B cell (primary cell): ENCODE data around the gene NPAS2. TPM values are rescaled to one million over a fixed set of nuclear protein-coding genes. Genes with fewer than 3 reads are reported as not detected.

Experiments used
- ATAC-seq: fragments of 200-7000 bp; cut with Tn5 transposase; one replicate; pipeline ENCODE4 v1.10.0; 2021; ENCODE audit warnings: low read depth, mild to moderate bottlenecking, moderate number of reproducible peaks, moderate library complexity
- CTCF ChIA-PET: fragments of 350-600 bp; sonication (Branson Sonifier 250); formaldehyde crosslinking; loops from one replicate; lab custom pipeline; 2021; ENCODE audit warnings: antibody characterized with exemption, inconsistent platforms; lab: Charles Lee
- POLR2A ChIA-PET: fragments of 350-600 bp; sonication (Branson Sonifier 250); formaldehyde crosslinking; loops from one replicate; lab custom pipeline; 2021; ENCODE audit warnings: antibody characterized with exemption; lab: Charles Lee
- DNase-seq: peaks from one replicate; pipeline ENCODE4 v3.0.0; 2013
- H2AFZ ChIP-seq: 2 replicates; pipeline ENCODE4 v1.6.1; 2012; ENCODE audit warnings: mild to moderate bottlenecking, low read depth, low read length; ENCODE audit not compliant: insufficient read depth, poor library complexity, severe bottlenecking
- H3K27ac ChIP-seq, 2 donors: 1 replicate in 1 of 2; 2 replicates in 1 of 2; pipeline ENCODE4 v1.5.1; 2012 to 2013; ENCODE audit warnings: low read length in 2 of 2, mild to moderate bottlenecking in 2 of 2, moderate library complexity in 1 of 2
- H3K27me3 ChIP-seq, 4 experiments: fragments of 200-600 bp in 1 of 4; sonication (generic) in 1 of 4; replicated peaks in 1 of 4; 1 replicate in 2 of 4; 2 replicates in 2 of 4; pipeline versions ENCODE4 v1.6.1 to v1.7.0; 2013 to 2016; ENCODE audit warnings: low read length in 3 of 4, mild to moderate bottlenecking in 2 of 4, mixed read lengths in 1 of 4, moderate library complexity in 1 of 4; ENCODE audit not compliant: insufficient read depth in 4 of 4, control insufficient read depth in 3 of 4; ENCODE audit errors: control extremely low read depth in 1 of 4
- H3K36me3 ChIP-seq, 2 experiments: replicated peaks in 1 of 2; 1 replicate in 1 of 2; 2 replicates in 1 of 2; pipeline versions ENCODE4 v1.6.1 to v1.7.1; 2013; ENCODE audit warnings: low read length in 1 of 2; ENCODE audit not compliant: insufficient read depth in 2 of 2, control insufficient read depth in 1 of 2; ENCODE audit errors: control extremely low read depth in 1 of 2, extremely low read depth in 1 of 2
- H3K4me1 ChIP-seq, 2 donors: fragments of 200-600 bp in 1 of 2; sonication (generic) in 1 of 2; 1 replicate in 1 of 2; 2 replicates in 1 of 2; pipeline versions ENCODE4 v1.5.1 to v1.6.1; 2013 to 2017; ENCODE audit warnings: low read length in 2 of 2; ENCODE audit not compliant: control insufficient read depth in 2 of 2, insufficient read depth in 2 of 2
- H3K4me2 ChIP-seq: replicated peaks from 2 replicates; pipeline ENCODE3; 2012; ENCODE audit warnings: mild to moderate bottlenecking, low read depth, low read length; ENCODE audit not compliant: poor library complexity, severe bottlenecking
- H3K4me3 ChIP-seq, 5 experiments: fragments of 200-600 bp in 1 of 5; sonication (generic) in 1 of 5; 1 replicate in 3 of 5; 2 replicates in 2 of 5; pipeline versions ENCODE4 v1.5.1 to v1.7.0; 2011 to 2016; ENCODE audit warnings: low read length in 4 of 5, mild to moderate bottlenecking in 4 of 5, low read depth in 2 of 5, control low read depth in 1 of 5, moderate library complexity in 1 of 5; ENCODE audit not compliant: insufficient read depth in 1 of 5; ENCODE audit errors: control extremely low read depth in 1 of 5, extremely low read depth in 1 of 5
- H3K79me2 ChIP-seq: fragments of 200-600 bp; sonication (generic); one replicate; pipeline ENCODE4 v1.6.0; 2016; ENCODE audit warnings: low read length; ENCODE audit not compliant: control insufficient read depth, insufficient read depth
- H3K9ac ChIP-seq: fragments of 200-600 bp; sonication (generic); 2 replicates; pipeline ENCODE4 v1.6.1; 2017; ENCODE audit warnings: mild to moderate bottlenecking, low read length, moderate library complexity
- H3K9me3 ChIP-seq, 3 donors: one replicate each; pipeline versions ENCODE4 v1.6.1 to v1.7.1; 2013; ENCODE audit warnings: low read length in 2 of 3; ENCODE audit not compliant: control insufficient read depth in 2 of 3, insufficient read depth in 1 of 3; ENCODE audit errors: control extremely low read depth in 1 of 3
- H4K20me1 ChIP-seq: 2 replicates; pipeline ENCODE4 v1.6.0; 2012; ENCODE audit warnings: mild to moderate bottlenecking, low read length; ENCODE audit not compliant: insufficient read depth, control insufficient read depth, poor library complexity, severe bottlenecking
- H3K27ac Mint-ChIP-seq: one replicate; pipeline ENCODE4 v1.8.0; 2021; ENCODE audit warnings: mixed read lengths
- H3K27me3 Mint-ChIP-seq: one replicate; pipeline ENCODE4 v1.8.0; 2021; ENCODE audit warnings: mixed read lengths
- H3K4me1 Mint-ChIP-seq: one replicate; pipeline ENCODE4 v1.8.0; 2021; ENCODE audit warnings: mixed read lengths
- H3K4me3 Mint-ChIP-seq: one replicate; pipeline ENCODE4 v1.8.0; 2021; ENCODE audit warnings: mixed read lengths
- H3K9me3 Mint-ChIP-seq: one replicate; pipeline ENCODE4 v1.8.0; 2022; ENCODE audit warnings: mixed read lengths; ENCODE audit not compliant: insufficient read depth
- EZH2 ChIP-seq: IDR thresholded peaks from 2 replicates; pipeline ENCODE4 v1.6.1; 2012; ENCODE audit warnings: borderline replicate concordance, low read depth, mild to moderate bottlenecking, moderate library complexity, low read length; ENCODE audit not compliant: insufficient read depth, poor library complexity, severe bottlenecking
- WGBS: methylation state at CpG from one replicate; pipeline ENCODE4 v1.1.5; 2013; ENCODE audit warnings: missing lambda C conversion rate; ENCODE audit not compliant: insufficient coverage; 5-methylcytosine and 5-hydroxymethylcytosine counted together
- intact Hi-C: fragments of 100-400 bp; cut with micrococcal nuclease; formaldehyde crosslinking; loops from one replicate; pipeline ENCODE4 v1.10.0; 2022
- polyA plus RNA-seq: library from polyadenylated mRNA; depleted of rRNA; stranded (reverse); fragments of >200 nt; gene quantifications from 2 replicates; pipeline ENCODE4 v1.2.3, GENCODE V29; 2012
- total RNA-seq, 2 donors: library from RNA; stranded (reverse); fragments of 120-200 nt in 1 of 2; gene quantifications; 1 replicate in 1 of 2; 2 replicates in 1 of 2; pipeline versions ENCODE4 v1.2.3 to v1.2.4, GENCODE V29; 2013 to 2022
- TF ChIP-seq, protein P1 (sequence below): fragments of 200-600 bp; IDR thresholded peaks from one replicate; pipeline ENCODE4 v1.8.0; 2022; ENCODE audit warnings: antibody characterized with exemption, mild to moderate bottlenecking

Gene NPAS2
- total and polyA plus RNA-seq, 2 donors (not counting 1 experiment from before 2014, with no cell fraction given) = not detected

GRCh38 chr2:100976645-100977391, 156.9 kb downstream of the NPAS2 start:
- no peaks in the 10 kb centered on the region for H3K79me2 ChIP-seq
- H3K36me3 ChIP-seq = no peaks in the 10 kb centered on the region
- peak; percentile 90 for ATAC-seq
- H3K27ac Mint-ChIP-seq = peak overlapping the region; percentile 44
- H3K27me3 ChIP-seq = peaks cover 0 to 14% (median 0%) of the 10 kb centered on the region in 4 experiments
- no peak overlapping the region for H3K4me3 ChIP-seq
- intact Hi-C loops = no loop called here
- peaks cover 21% of the 10 kb centered on the region for H3K4me1 Mint-ChIP-seq
- H3K4me3 Mint-ChIP-seq = peak overlapping the region; percentile 46
- H4K20me1 ChIP-seq = no peaks in the 10 kb centered on the region
- H3K27me3 Mint-ChIP-seq = peaks cover 21% of the 10 kb centered on the region
- CTCF ChIA-PET = interaction anchor here (0.7 to 1.2 kb wide), 3 partner anchors 8 to 247 kb away, joined by 3 to 8 read pairs (median 3); no protein-coding TSS in a partner anchor
- H3K9me3 Mint-ChIP-seq = no peaks in the 10 kb centered on the region
- no peak for TF ChIP-seq EZH2
- TF ChIP-seq, protein P1, sequence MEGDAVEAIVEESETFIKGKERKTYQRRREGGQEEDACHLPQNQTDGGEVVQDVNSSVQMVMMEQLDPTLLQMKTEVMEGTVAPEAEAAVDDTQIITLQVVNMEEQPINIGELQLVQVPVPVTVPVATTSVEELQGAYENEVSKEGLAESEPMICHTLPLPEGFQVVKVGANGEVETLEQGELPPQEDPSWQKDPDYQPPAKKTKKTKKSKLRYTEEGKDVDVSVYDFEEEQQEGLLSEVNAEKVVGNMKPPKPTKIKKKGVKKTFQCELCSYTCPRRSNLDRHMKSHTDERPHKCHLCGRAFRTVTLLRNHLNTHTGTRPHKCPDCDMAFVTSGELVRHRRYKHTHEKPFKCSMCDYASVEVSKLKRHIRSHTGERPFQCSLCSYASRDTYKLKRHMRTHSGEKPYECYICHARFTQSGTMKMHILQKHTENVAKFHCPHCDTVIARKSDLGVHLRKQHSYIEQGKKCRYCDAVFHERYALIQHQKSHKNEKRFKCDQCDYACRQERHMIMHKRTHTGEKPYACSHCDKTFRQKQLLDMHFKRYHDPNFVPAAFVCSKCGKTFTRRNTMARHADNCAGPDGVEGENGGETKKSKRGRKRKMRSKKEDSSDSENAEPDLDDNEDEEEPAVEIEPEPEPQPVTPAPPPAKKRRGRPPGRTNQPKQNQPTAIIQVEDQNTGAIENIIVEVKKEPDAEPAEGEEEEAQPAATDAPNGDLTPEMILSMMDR = no peak
- DNase-seq = peak; percentile 61
- H3K4me1 ChIP-seq = peaks cover 11 to 15% of the 10 kb centered on the region in 2 donors
- POLR2A ChIA-PET = interaction anchor here (0.5 to 0.6 kb wide), 2 partner anchors 107 to 128 kb away, joined by 4 read pairs; no protein-coding TSS in a partner anchor
- H3K4me2 ChIP-seq = peak overlapping the region; percentile 44
- WGBS = 58% methylated on average over 19 of the region's 19 CpGs
- H2AFZ ChIP-seq = no peak overlapping the region
- no peak overlapping the region for H3K27ac ChIP-seq
- peaks cover 0 to 5% (median 0%) of the 10 kb centered on the region in 3 donors for H3K9me3 ChIP-seq
- H3K9ac ChIP-seq = no peak overlapping the region

- TF ChIP-seq, protein P1 = no peak
- intact Hi-C loops = no loop called here
- H2AFZ ChIP-seq = no peak overlapping the region
- no peak overlapping the region for H3K4me3 ChIP-seq
- no peaks in the 10 kb centered on the region for H3K36me3 ChIP-seq
- peak overlapping the region; percentile 44 for H3K4me2 ChIP-seq
- H3K27me3 ChIP-seq = peaks cover 0 to 13% (median 0%) of the 10 kb centered on the region in 4 experiments
- Mint-ChIP-seq H3K4me3 (no peak overlapping the region), H3K27ac (no peak overlapping the region), H3K27me3 (peaks cover 16% of the 10 kb centered on the region), H3K9me3 (no peaks in the 10 kb centered on the region), H3K4me1 (peaks cover 21% of the 10 kb centered on the region)
- H3K4me1 ChIP-seq = peaks cover 11 to 15% of the 10 kb centered on the region in 2 donors
- H3K79me2 ChIP-seq = no peaks in the 10 kb centered on the region
- no peak overlapping the region for H3K9ac ChIP-seq
- H3K9me3 ChIP-seq = peaks cover 0 to 5% (median 0%) of the 10 kb centered on the region in 3 donors
- POLR2A ChIA-PET = no interaction called here
- H4K20me1 ChIP-seq = no peaks in the 10 kb centered on the region
- 94% methylated on average over 12 of the region's 12 CpGs for WGBS
- CTCF ChIA-PET = interaction anchor here (0.7 to 1.2 kb wide), 3 partner anchors 8 to 247 kb away, joined by 3 to 8 read pairs (median 3); no protein-coding TSS in a partner anchor
- ATAC-seq (no peak), DNase-seq (no peak)
- H3K27ac ChIP-seq = no peak overlapping the region
Observed at GRCh38 chr2:100977511-100977910, 157.6 kb downstream of the NPAS2 start.
